GM06990 (cell line): Measurements from ENCODE around the gene NCBP3.

Experiments
- DNase-seq: peaks from one replicate; pipeline ENCODE4 v3.0.0-alpha.2; 2011; ENCODE audit not compliant: insufficient read length; ENCODE audit errors: extremely low read depth
- H3K27me3 ChIP-seq: replicated peaks from 2 replicates; pipeline ENCODE4 v1.6.0; 2011; ENCODE audit warnings: low read length; ENCODE audit not compliant: control insufficient read depth, insufficient read depth
- H3K36me3 ChIP-seq: 2 replicates; pipeline ENCODE4 v1.5.1; 2011; ENCODE audit warnings: low read length; ENCODE audit not compliant: control insufficient read depth, insufficient read depth
- H3K4me3 ChIP-seq: replicated peaks from 2 replicates; pipeline ENCODE4 v1.5.1; 2011; ENCODE audit warnings: low read depth, mild to moderate bottlenecking, control low read depth, low read length
- TF ChIP-seq, protein P1 (sequence below): IDR thresholded peaks from 2 replicates; pipeline ENCODE4 v1.5.1; 2011; ENCODE audit warnings: low read length, control low read depth, mild to moderate bottlenecking, inconsistent platforms; ENCODE audit not compliant: insufficient read depth, poor library complexity, severe bottlenecking

NCBP3 gene

GRCh38 chr17:3768341-3768740 is 77.7 kb downstream of the NCBP3 start:
- DNase-seq: no peak
- H3K36me3 ChIP-seq: no peaks in the 10 kb centered on the region
- no peak overlapping the region for H3K4me3 ChIP-seq
- TF ChIP-seq, protein P1, sequence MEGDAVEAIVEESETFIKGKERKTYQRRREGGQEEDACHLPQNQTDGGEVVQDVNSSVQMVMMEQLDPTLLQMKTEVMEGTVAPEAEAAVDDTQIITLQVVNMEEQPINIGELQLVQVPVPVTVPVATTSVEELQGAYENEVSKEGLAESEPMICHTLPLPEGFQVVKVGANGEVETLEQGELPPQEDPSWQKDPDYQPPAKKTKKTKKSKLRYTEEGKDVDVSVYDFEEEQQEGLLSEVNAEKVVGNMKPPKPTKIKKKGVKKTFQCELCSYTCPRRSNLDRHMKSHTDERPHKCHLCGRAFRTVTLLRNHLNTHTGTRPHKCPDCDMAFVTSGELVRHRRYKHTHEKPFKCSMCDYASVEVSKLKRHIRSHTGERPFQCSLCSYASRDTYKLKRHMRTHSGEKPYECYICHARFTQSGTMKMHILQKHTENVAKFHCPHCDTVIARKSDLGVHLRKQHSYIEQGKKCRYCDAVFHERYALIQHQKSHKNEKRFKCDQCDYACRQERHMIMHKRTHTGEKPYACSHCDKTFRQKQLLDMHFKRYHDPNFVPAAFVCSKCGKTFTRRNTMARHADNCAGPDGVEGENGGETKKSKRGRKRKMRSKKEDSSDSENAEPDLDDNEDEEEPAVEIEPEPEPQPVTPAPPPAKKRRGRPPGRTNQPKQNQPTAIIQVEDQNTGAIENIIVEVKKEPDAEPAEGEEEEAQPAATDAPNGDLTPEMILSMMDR: no peak
- H3K27me3 ChIP-seq: no peaks in the 10 kb centered on the region

- Histone ChIP-seq H3K36me3 (no peaks in the 10 kb centered on the region), H3K27me3 (no peaks in the 10 kb centered on the region), H3K4me3 (no peak overlapping the region)
- TF ChIP-seq, protein P1: no peak
- no peak for DNase-seq
These were observed 79.3 kb downstream of the NCBP3 start for GRCh38 chr17:3766779-3767178.

DNA sequence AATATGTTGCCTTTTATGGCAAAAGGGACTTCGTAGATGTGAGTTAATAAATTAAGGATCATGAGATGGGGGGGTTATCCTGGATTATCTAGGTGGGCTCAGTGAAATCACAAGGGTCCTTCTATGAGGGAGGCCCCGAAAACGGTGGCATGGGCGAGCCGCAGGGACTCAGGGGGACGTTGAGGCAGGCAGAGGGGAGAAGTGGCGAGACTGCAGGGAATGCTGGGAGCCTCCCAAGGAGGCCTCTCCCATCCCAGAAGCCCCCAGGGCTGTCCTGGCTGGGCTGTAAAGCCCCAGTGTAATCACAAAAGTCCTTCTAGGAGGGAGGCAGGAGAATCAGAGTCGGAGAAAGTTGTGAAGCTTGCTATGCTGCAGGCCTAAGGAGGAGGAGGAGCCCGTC is 80.1 kb downstream of the NCBP3 start:
- Histone ChIP-seq H3K36me3 (no peaks in the 10 kb centered on the region), H3K27me3 (no peaks in the 10 kb centered on the region), H3K4me3 (no peak overlapping the region)
- no peak for DNase-seq
- TF ChIP-seq, protein P1: no peak

- DNase-seq: no peak
- Histone ChIP-seq H3K36me3 (no peaks in the 10 kb centered on the region), H3K4me3 (peak overlapping the region; percentile 29), H3K27me3 (no peaks in the 10 kb centered on the region)
- TF ChIP-seq, protein P1: no peak
These were observed 82.3 kb downstream of the NCBP3 start for GRCh38 chr17:3763777-3764170.

DNA sequence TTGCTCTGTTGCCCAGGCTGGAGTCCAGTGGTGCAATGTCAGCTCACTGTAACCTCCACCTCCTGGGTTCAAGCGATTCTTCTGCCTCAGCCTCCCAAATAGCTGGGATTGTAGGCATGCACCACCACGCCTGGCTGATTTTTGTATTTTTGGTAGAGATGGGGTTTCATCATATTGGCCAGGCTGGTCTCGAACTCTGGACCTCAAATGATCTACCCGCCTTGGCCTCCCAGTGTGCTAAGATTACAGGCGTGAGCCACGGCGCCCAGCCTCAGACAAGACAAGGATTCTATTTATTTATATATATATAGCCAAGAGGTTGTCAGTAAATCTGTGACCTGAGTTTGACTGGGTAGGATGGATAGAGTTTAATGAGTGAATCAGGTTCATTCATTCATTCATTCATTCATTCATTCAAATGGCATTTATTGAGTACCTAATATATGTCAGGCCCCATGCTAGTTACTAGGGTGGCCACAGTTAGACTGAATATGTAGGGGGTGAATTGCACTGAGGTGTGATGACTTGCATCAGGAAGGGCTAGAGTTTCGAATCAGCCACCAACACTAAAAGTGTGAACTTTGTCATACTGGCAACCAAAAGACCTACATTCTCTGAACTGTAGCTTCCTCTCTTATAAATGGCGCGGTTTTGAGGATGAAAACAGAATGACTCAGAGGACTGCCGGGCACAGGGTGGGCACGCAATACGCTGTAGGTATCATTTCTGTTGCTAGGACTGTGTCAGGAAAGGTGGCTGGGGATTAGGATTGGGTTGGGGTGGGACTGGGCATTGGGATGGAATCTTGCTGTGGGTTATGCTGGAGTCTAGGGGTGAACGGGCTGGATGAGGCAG is 82.9 kb downstream of the NCBP3 start:
- DNase-seq: peak; percentile 67
- peak overlapping the region; percentile 29 for H3K4me3 ChIP-seq
- no peaks in the 10 kb centered on the region for H3K36me3 ChIP-seq
- H3K27me3 ChIP-seq: no peaks in the 10 kb centered on the region
- TF ChIP-seq, protein P1: no peak

- DNase-seq: no peak
- no peak overlapping the region for H3K4me3 ChIP-seq
- no peaks in the 10 kb centered on the region for H3K27me3 ChIP-seq
- TF ChIP-seq, protein P1: no peak
- no peaks in the 10 kb centered on the region for H3K36me3 ChIP-seq
These were observed 84.1 kb downstream of the NCBP3 start for GRCh38 chr17:3761918-3762380.
